ENCODE results near the gene CHP1.
A peak's percentile ranks its signal among the peaks of the same experiment; 100 is the strongest.
"Not testable (repeated sequence)": the region's sequence is repeated elsewhere in the genome, so short reads cannot be mapped to it uniquely, and the experiment has no call there.

Gene CHP1

DNA sequence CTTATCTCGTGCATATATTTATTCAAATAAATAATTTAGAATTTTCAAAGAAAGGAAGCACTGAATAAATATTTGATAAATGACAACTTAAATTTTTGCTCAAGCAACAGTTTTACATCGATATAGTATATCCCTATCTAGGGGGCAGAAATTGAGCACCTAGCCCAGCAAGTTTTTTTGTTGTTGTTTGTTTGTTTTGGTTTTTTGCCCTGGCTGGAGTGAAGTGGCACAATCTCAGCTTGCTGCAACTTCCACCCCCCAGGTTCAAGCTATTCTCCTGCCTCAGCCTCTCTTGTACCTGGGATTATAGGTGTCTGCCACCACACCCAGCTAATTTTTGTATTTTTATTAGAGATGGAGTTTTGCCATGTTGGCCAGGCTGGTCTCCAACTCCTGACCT, 58.9 kb downstream of the CHP1 start:
- no peak overlapping the region for H3K4me3 ChIP-seq
- in situ Hi-C loops (cut with MboI; ENCODE audit: low sequenced_read_pairs): no loop called here
- H3K4me1 ChIP-seq: peaks cover 13% of the 10 kb centered on the region
- H3K27me3 ChIP-seq (ENCODE audit: low read depth): no peaks in the 10 kb centered on the region
- peaks cover 70% of the 10 kb centered on the region for H3K36me3 ChIP-seq (replicated peaks)
- no peak for DNase-seq (ENCODE audit: low spot score in 2 of 2)
- H3K9me3 ChIP-seq: no peaks in the 10 kb centered on the region; the same call in 1 of the 2 replicates

DNA sequence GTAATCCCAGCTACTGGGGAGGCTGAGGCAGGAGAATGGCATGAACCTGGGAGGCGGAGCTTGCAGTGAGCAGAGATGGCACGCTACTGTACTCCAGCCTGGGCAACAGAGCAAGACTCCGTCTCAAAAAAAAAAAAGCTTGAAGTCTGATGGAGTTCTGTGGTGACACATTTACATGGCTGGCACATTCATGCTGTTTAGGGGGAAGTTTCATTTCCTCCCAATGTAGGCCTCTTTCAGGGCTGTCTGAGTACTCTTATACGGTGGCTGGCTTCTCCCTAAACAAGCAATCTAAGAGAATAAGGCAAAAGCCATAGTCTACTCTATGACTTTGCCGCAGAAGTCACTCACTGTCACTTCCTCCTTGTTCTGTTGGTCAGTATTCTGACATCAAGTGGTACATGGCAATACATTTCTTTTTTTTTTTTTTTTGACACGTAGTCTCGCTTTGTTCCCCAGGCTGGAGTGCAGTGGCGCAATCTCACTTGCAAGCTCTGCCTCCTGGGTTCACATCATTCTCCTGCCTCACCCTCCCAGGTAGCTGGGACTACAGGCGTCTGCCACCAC, 60.1 kb downstream of the CHP1 start:
- peaks cover 60% of the 10 kb centered on the region for H3K36me3 ChIP-seq (replicated peaks)

DNA sequence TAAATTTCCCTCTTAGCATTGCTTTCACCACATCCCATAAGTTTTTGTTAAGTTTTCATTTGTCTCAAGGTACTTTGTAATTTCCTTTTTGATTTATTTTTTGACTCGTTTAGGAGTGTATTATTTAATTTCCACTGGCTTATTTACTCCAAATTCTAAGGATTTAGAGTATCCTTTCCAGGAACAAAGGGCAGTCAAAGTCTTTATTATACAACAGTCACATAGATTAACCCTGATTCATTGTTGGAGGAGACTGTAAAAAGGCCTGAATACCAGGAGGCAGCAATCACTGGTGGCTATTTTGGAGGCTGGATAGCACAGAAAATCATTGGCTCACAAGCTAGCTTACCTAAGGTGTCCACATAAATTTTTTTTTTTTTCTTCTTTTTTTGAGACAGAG, 61.5 kb downstream of the CHP1 start:
- H3K4me1 ChIP-seq: peaks cover 7% of the 10 kb centered on the region
- no peaks in the 10 kb centered on the region for H3K9me3 ChIP-seq
- H3K4me3 ChIP-seq: no peak overlapping the region
- in situ Hi-C loops (cut with MboI; ENCODE audit: low sequenced_read_pairs): no loop called here
- H3K36me3 ChIP-seq (replicated peaks): peaks cover 60% of the 10 kb centered on the region
- no peaks in the 10 kb centered on the region for H3K27me3 ChIP-seq (ENCODE audit: low read depth)
- DNase-seq (ENCODE audit: low spot score in 2 of 2): peak; percentile 46 to 94

More for the DNA sequence above, 60.1 kb downstream of the CHP1 start:
- no peaks in the 10 kb centered on the region; the same call in 1 of the 2 replicates for H3K9me3 ChIP-seq
- no peak for DNase-seq (ENCODE audit: low spot score in 2 of 2)
- peaks cover 7% of the 10 kb centered on the region for H3K4me1 ChIP-seq
- no peaks in the 10 kb centered on the region for H3K27me3 ChIP-seq (ENCODE audit: low read depth)
- in situ Hi-C loops (cut with MboI; ENCODE audit: low sequenced_read_pairs): no loop called here
- H3K4me3 ChIP-seq: no peak overlapping the region

DNA sequence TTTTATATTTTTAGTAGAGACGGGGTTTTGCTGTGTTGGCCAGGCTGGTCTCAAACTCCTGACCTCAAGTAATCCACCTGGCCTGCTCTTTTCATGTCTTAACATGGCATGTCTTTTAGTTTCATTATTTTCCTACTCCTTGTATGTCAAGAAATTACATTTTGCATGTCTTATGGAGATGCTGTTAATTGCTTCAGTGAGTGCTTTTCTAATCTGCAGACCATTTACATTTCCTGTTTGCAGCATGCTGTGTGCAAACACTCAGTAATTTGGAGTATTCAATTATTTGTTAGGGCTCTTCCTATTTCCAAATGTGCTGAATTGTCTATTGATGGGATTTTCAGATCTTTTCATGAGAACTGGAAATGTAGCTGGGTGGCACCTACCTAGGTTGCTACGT, 70.1 kb downstream of the CHP1 start:
- H3K4me1 ChIP-seq; H3K4me3 ChIP-seq; in situ Hi-C loops (cut with MboI; ENCODE audit: low sequenced_read_pairs); H3K9me3 ChIP-seq; H3K27me3 ChIP-seq (ENCODE audit: low read depth); DNase-seq (ENCODE audit: low spot score in 2 of 2): not testable (repeated sequence)
- H3K36me3 ChIP-seq (replicated peaks): peaks cover 45% of the 10 kb centered on the region

DNA sequence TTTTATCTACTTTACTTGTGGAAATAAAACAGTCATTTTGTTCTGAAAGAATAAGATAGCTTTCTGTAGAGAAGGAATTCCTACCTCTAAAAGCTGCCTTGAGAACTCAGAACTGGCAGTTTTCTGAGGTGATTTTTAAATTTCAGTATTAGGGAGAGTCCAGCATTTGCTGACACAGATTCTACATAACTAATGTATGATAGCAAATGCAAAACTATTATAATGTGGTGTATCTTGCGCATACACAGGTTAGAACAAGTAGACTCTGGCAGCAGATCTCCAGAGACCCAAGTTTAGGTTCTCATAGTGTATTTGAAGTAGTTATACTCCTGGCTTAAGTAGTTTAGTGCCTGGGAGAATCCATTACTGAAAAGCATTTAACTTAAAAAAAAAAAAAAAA, 70.5 kb downstream of the CHP1 start:
- DNase-seq (ENCODE audit: low spot score in 2 of 2): no peak
- Histone ChIP-seq H3K4me1 (no peaks in the 10 kb centered on the region), H3K36me3 (replicated peaks) (peaks cover 41% of the 10 kb centered on the region), H3K9me3 (no peaks in the 10 kb centered on the region), H3K4me3 (no peak overlapping the region), H3K27me3 (ENCODE audit: low read depth) (no peaks in the 10 kb centered on the region)
- in situ Hi-C loops (cut with MboI; ENCODE audit: low sequenced_read_pairs): no loop called here

DNA sequence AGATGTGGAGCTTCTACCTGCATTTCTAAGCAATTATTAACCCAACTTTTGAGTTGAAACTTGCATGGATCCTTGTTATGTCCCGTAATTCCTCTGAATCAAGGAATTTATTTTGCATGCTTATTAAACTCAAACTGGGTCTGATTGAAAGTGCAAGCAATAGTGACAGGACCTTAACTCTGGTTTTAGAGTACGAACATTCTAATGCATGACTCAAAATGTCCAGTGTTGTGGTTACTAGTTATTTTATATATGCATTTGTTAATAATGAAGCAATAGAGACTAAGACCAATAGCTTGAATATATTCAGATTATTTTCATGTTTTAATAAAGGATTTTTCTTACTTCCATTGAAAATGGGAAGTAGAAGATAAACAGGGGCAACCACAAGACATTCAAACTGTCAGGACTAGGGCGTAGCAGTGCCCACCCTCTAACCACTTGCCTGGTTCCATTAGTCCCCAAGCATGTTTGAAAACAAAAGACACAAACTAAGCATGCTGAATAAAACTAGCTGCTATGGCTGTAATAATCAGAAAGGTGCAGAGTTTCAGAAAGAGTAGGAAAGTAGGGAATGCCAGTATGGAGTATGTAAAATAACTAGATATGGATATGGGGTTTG, 73.2 kb downstream of the CHP1 start:
- DNase-seq (ENCODE audit: low spot score in 2 of 2): no peak
- no peaks in the 10 kb centered on the region for H3K4me1 ChIP-seq
- in situ Hi-C loops (cut with MboI; ENCODE audit: low sequenced_read_pairs): no loop called here
- H3K27me3 ChIP-seq (ENCODE audit: low read depth): no peaks in the 10 kb centered on the region
- H3K9me3 ChIP-seq: no peaks in the 10 kb centered on the region
- no peak overlapping the region for H3K4me3 ChIP-seq
- H3K36me3 ChIP-seq (replicated peaks): peaks cover 23% of the 10 kb centered on the region

DNA sequence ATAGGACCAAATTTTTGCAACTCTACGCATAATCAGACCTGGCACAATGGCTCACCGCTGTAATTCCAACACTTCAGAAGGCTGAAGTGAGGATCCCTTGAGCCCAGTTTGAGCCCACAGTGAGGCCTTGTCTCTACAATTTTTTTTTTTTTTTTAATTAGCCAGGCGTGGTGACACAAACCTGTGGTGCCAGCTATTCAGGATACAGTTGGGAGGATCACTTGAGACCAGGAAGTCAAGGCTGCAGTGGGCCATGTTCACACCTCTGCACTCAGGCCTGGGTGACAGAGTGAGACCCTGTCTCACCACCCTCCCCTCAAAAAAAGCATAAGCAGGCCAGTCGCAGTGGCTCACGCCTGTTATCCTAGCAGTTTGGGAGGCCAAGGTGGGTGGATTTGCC, 76.6 kb downstream of the CHP1 start:
- in situ Hi-C loops (cut with MboI; ENCODE audit: low sequenced_read_pairs): no loop called here

DNA sequence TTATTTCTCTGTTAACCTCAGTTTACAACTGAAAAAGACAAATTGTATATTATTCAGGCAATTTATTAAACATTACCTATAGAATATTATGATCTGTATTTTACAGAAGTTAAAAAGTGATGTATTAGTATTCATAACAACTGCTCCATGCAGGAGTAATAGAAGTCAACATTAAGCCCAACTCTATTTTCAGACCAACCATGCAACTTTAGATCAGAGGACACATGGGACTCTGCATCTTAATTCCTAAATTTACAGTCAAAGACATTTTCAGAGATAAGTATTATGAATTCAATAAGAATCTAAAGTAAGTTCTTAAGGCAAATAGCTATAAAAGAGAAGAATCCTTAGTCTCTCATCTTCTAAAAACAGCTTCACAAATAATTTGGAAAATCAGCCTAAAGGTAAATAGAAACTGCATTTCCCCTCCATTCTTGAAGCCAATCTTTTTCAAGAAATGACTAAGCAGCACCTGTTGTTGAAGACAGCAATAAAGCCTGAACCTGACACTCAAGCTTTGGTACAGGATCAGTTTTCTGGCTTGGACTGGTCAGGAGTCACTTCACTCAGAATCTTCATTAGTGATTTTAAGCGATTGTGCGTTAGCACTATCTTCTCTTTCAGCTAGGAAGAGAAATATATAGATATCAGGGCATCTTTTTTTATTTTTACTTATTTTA, 78.3 kb downstream of the CHP1 start:
- no peaks in the 10 kb centered on the region for H3K4me1 ChIP-seq
- peaks cover 41% of the 10 kb centered on the region for H3K36me3 ChIP-seq (replicated peaks)
- in situ Hi-C loops (cut with MboI; ENCODE audit: low sequenced_read_pairs): no loop called here
- no peak for DNase-seq (ENCODE audit: low spot score in 2 of 2)
- H3K4me3 ChIP-seq: no peak overlapping the region
- no peaks in the 10 kb centered on the region for H3K27me3 ChIP-seq (ENCODE audit: low read depth)
- H3K9me3 ChIP-seq: no peaks in the 10 kb centered on the region

More for the DNA sequence above, 76.6 kb downstream of the CHP1 start:
- H3K4me1 ChIP-seq: no peaks in the 10 kb centered on the region
- no peak for DNase-seq (ENCODE audit: low spot score in 2 of 2)
- peaks cover 33% of the 10 kb centered on the region for H3K36me3 ChIP-seq (replicated peaks)
- no peak overlapping the region for H3K4me3 ChIP-seq
- H3K27me3 ChIP-seq (ENCODE audit: low read depth): no peaks in the 10 kb centered on the region
- no peaks in the 10 kb centered on the region for H3K9me3 ChIP-seq

DNA sequence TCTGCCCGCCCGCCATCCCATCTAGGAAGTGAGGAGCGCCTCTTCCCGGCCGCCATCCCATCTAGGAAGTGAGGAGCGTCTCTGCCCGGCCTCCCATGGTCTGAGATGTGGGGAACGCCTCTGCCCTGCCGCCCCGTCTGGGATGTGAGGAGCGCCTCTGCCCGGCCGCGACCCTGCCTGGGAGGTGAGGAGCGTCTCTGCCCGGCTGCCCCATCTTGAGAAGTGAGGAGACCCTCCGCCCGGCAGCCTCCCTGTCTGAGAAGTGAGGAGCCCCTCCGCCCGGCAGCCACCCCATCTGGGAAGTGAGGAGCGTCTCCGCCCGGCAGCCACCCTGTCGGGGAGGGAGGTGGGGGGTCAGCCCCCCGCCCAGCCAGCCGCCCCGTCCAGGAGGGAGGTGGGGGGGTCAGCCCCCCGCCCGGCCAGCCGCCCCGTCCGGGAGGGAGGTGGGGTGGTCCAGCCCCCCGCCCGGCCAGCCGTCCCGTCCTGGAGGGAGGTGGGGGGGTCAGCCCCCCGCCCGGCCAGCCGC, 89.8 kb downstream of the CHP1 start:
- H3K4me3 ChIP-seq; H3K27me3 ChIP-seq (ENCODE audit: low read depth); H3K4me1 ChIP-seq; H3K9me3 ChIP-seq; in situ Hi-C loops (cut with MboI; ENCODE audit: low sequenced_read_pairs); DNase-seq (ENCODE audit: low spot score in 2 of 2): not testable (repeated sequence)
- H3K36me3 ChIP-seq (replicated peaks): peaks cover 23% of the 10 kb centered on the region

DNA sequence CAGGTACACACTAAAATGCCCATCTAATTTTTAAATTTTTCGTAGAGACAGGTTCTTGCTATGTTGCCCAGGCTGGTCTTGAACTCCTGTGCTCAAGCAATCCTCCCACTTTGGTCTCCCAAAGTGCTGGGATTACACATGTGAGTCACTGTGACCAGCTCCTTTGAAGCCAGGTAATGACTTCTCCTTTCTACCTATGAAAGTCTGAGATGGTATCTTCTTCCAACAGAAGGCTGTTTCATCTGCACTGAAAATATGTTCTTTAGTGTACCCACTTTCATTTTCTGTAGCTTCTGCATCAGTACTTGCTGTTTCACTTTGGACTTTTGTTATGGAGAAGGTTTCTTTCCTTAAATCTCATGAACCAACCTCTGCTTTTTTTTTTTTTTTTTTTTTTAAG, 92.5 kb downstream of the CHP1 start:
- H3K27me3 ChIP-seq (ENCODE audit: low read depth): no peaks in the 10 kb centered on the region
- H3K9me3 ChIP-seq: no peaks in the 10 kb centered on the region
- H3K4me1 ChIP-seq: peaks cover 6% of the 10 kb centered on the region
- H3K4me3 ChIP-seq: no peak overlapping the region
- in situ Hi-C loops (cut with MboI; ENCODE audit: low sequenced_read_pairs): no loop called here
- no peak for DNase-seq (ENCODE audit: low spot score in 2 of 2)
- H3K36me3 ChIP-seq (replicated peaks): peaks cover 31% of the 10 kb centered on the region

DNA sequence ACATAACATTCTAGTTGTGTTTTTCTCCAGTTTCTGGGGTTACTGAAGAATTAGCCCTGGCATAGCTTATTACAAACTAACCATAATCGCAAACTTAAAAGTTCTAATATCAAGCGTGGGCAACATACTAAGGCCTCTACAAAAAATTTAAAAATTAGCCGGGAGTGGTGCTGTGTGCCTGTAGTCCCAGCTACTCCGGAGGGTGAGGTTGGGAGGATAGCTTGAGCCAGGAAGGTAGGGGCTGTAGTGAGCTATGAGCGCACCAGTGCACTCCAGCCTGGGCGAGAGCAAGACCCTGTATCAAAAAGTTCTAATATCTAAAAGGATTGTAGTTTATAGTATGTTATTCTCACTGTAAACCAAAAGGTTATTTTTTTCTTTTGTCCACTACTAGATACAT, 100.2 kb downstream of the CHP1 start:
- Histone ChIP-seq H3K4me1 (peaks cover 10% of the 10 kb centered on the region), H3K4me3 (peak overlapping the region; percentile 90), H3K27me3 (ENCODE audit: low read depth) (no peaks in the 10 kb centered on the region), H3K9me3 (no peaks in the 10 kb centered on the region), H3K36me3 (replicated peaks) (peaks cover 28% of the 10 kb centered on the region)
- in situ Hi-C loops (cut with MboI; ENCODE audit: low sequenced_read_pairs): no loop called here
- peak in 1 of 2 experiments; percentile 42 for DNase-seq (ENCODE audit: low spot score in 2 of 2)

Data from HAP-1 (cell line).